ENCODE results near the gene UCN.
A peak's percentile ranks its signal among the peaks of the same experiment; 100 is the strongest.

Gene UCN

GRCh38 chr2:27264253-27264752, 43.9 kb downstream of the UCN start (continued):
- TF ChIP-seq, protein P1, sequence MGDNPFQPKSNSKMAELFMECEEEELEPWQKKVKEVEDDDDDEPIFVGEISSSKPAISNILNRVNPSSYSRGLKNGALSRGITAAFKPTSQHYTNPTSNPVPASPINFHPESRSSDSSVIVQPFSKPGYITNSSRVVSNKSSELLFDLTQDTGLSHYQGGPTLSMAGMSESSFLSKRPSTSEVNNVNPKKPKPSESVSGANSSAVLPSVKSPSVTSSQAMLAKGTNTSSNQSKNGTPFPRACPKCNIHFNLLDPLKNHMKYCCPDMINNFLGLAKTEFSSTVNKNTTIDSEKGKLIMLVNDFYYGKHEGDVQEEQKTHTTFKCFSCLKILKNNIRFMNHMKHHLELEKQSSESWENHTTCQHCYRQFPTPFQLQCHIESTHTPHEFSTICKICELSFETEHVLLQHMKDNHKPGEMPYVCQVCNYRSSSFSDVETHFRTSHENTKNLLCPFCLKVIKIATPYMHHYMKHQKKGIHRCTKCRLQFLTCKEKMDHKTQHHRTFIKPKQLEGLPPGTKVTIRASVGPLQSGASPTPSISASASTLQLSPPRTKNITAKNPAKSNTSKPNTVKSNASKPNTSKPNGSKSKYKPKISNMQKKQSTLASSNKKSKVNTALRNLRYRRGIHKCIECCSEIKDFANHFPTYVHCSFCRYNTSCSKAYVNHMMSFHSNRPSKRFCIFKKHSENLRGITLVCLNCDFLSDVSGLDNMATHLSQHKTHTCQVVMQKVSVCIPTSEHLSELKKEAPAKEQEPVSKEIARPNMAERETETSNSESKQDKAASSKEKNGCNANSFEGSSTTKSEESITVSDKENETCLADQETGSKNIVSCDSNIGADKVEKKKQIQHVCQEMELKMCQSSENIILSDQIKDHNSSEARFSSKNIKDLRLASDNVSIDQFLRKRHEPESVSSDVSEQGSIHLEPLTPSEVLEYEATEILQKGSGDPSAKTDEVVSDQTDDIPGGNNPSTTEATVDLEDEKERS (tag by site-specific recombination; IDR thresholded peaks at IDR 0.05): no peak
- no peak for TF ChIP-seq ZNF24 (tag by site-specific recombination; IDR thresholded peaks at IDR 0.05)
- no peak for TF ChIP-seq ZNF701 (tag by site-specific recombination; IDR thresholded peaks at IDR 0.05)
- TF ChIP-seq SCRT1 (tag by site-specific recombination; IDR thresholded peaks at IDR 0.05; ENCODE audit: borderline replicate concordance): no peak
- no peak for TF ChIP-seq ZNF404 (tag by site-specific recombination; IDR thresholded peaks at IDR 0.05)
- TF ChIP-seq ZNF843 (tag by site-specific recombination; IDR thresholded peaks at IDR 0.05): no peak
- no peak for TF ChIP-seq TRIM28 (IDR thresholded peaks at IDR 0.05; ENCODE audit: borderline replicate concordance, low read length)
- TF ChIP-seq, protein P2, sequence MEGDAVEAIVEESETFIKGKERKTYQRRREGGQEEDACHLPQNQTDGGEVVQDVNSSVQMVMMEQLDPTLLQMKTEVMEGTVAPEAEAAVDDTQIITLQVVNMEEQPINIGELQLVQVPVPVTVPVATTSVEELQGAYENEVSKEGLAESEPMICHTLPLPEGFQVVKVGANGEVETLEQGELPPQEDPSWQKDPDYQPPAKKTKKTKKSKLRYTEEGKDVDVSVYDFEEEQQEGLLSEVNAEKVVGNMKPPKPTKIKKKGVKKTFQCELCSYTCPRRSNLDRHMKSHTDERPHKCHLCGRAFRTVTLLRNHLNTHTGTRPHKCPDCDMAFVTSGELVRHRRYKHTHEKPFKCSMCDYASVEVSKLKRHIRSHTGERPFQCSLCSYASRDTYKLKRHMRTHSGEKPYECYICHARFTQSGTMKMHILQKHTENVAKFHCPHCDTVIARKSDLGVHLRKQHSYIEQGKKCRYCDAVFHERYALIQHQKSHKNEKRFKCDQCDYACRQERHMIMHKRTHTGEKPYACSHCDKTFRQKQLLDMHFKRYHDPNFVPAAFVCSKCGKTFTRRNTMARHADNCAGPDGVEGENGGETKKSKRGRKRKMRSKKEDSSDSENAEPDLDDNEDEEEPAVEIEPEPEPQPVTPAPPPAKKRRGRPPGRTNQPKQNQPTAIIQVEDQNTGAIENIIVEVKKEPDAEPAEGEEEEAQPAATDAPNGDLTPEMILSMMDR (tag by site-specific recombination; IDR thresholded peaks at IDR 0.05): no peak
- TF ChIP-seq, protein P3, sequence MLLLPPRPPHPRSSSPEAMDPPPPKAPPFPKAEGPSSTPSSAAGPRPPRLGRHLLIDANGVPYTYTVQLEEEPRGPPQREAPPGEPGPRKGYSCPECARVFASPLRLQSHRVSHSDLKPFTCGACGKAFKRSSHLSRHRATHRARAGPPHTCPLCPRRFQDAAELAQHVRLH (tag by site-specific recombination; IDR thresholded peaks at IDR 0.05): 0 out of 2 replicates have a peak, but pooled peaks have one; percentile 18
- TF ChIP-seq, protein P4, sequence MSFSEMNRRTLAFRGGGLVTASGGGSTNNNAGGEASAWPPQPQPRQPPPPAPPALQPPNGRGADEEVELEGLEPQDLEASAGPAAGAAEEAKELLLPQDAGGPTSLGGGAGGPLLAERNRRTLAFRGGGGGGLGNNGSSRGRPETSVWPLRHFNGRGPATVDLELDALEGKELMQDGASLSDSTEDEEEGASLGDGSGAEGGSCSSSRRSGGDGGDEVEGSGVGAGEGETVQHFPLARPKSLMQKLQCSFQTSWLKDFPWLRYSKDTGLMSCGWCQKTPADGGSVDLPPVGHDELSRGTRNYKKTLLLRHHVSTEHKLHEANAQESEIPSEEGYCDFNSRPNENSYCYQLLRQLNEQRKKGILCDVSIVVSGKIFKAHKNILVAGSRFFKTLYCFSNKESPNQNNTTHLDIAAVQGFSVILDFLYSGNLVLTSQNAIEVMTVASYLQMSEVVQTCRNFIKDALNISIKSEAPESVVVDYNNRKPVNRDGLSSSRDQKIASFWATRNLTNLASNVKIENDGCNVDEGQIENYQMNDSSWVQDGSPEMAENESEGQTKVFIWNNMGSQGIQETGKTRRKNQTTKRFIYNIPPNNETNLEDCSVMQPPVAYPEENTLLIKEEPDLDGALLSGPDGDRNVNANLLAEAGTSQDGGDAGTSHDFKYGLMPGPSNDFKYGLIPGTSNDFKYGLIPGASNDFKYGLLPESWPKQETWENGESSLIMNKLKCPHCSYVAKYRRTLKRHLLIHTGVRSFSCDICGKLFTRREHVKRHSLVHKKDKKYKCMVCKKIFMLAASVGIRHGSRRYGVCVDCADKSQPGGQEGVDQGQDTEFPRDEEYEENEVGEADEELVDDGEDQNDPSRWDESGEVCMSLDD (tag by site-specific recombination; IDR thresholded peaks at IDR 0.05): no peak
- TF ChIP-seq ZNF37A (tag by site-specific recombination; IDR thresholded peaks at IDR 0.05): no peak
- TF ChIP-seq ZNF341 (tag by site-specific recombination; IDR thresholded peaks at IDR 0.05; ENCODE audit: low read depth): peak; percentile 84
- TF ChIP-seq SCRT2 (tag by site-specific recombination; IDR thresholded peaks at IDR 0.05): no peak
- TF ChIP-seq ZBTB8A (tag by site-specific recombination; IDR thresholded peaks at IDR 0.05): peak; percentile 40; the same call in 1 of the 2 replicates
- TF ChIP-seq GLIS1 (tag by site-specific recombination; IDR thresholded peaks at IDR 0.05): no peak; the same call in 1 of the 2 replicates
- no peak for TF ChIP-seq ZNF114 (tag by site-specific recombination; IDR thresholded peaks at IDR 0.05)
- TF ChIP-seq KLF8 (tag by site-specific recombination; IDR thresholded peaks at IDR 0.05): no peak
- TF ChIP-seq KLF9 (tag by site-specific recombination; IDR thresholded peaks at IDR 0.05; ENCODE audit: low read depth): 0 out of 2 replicates have a peak, but pooled peaks have one; percentile 3

Data from HEK293 (cell line).